Measurements from ENCODE around the gene PPIP5K2. TPM values are rescaled to one million over a fixed set of nuclear protein-coding genes. Genes with fewer than 3 reads are reported as not detected.
"Not testable (repeated sequence)": the region's sequence is repeated elsewhere in the genome, so short reads cannot be mapped to it uniquely, and the experiment has no call there.

Gene PPIP5K2
- total RNA-seq, 1 donor from 2014 or later: 64.4 TPM

- Mint-ChIP-seq H3K4me3 (ENCODE audit: unreplicated experiment) (no peak overlapping the region), H3K27ac (ENCODE audit: unreplicated experiment) (no peak overlapping the region), H3K27me3 (ENCODE audit: unreplicated experiment) (no peaks in the 10 kb centered on the region), H3K4me1 (ENCODE audit: unreplicated experiment) (peaks cover 9% of the 10 kb centered on the region), H3K9me3 (ENCODE audit: unreplicated experiment) (peaks cover 13% of the 10 kb centered on the region), H3K36me3 (ENCODE audit: unreplicated experiment) (peaks cover 36% of the 10 kb centered on the region)
- no peak for DNase-seq (ENCODE audit: extremely low spot score, unreplicated experiment)
- TF ChIP-seq, protein P1, sequence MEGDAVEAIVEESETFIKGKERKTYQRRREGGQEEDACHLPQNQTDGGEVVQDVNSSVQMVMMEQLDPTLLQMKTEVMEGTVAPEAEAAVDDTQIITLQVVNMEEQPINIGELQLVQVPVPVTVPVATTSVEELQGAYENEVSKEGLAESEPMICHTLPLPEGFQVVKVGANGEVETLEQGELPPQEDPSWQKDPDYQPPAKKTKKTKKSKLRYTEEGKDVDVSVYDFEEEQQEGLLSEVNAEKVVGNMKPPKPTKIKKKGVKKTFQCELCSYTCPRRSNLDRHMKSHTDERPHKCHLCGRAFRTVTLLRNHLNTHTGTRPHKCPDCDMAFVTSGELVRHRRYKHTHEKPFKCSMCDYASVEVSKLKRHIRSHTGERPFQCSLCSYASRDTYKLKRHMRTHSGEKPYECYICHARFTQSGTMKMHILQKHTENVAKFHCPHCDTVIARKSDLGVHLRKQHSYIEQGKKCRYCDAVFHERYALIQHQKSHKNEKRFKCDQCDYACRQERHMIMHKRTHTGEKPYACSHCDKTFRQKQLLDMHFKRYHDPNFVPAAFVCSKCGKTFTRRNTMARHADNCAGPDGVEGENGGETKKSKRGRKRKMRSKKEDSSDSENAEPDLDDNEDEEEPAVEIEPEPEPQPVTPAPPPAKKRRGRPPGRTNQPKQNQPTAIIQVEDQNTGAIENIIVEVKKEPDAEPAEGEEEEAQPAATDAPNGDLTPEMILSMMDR (IDR thresholded peaks at IDR 0.05): no peak
Measured at GRCh38 chr5:103203226-103203625, 83.1 kb downstream of the PPIP5K2 start.

GRCh38 chr5:103204990-103205389 lies 84.9 kb downstream of the PPIP5K2 start:
- not testable (repeated sequence) for H3K9me3 Mint-ChIP-seq (ENCODE audit: unreplicated experiment); H3K4me3 Mint-ChIP-seq (ENCODE audit: unreplicated experiment); DNase-seq (ENCODE audit: extremely low spot score, unreplicated experiment); H3K27ac Mint-ChIP-seq (ENCODE audit: unreplicated experiment); H3K27me3 Mint-ChIP-seq (ENCODE audit: unreplicated experiment)
- peaks cover 11% of the 10 kb centered on the region for H3K4me1 Mint-ChIP-seq (ENCODE audit: unreplicated experiment)
- peaks cover 30% of the 10 kb centered on the region for H3K36me3 Mint-ChIP-seq (ENCODE audit: unreplicated experiment)

GRCh38 chr5:103205991-103206700 lies 86.0 kb downstream of the PPIP5K2 start:
- H3K4me3 Mint-ChIP-seq (ENCODE audit: unreplicated experiment): no peak overlapping the region
- H3K4me1 Mint-ChIP-seq (ENCODE audit: unreplicated experiment): peaks cover 13% of the 10 kb centered on the region
- H3K9me3 Mint-ChIP-seq (ENCODE audit: unreplicated experiment): peaks cover 7% of the 10 kb centered on the region
- H3K27ac Mint-ChIP-seq (ENCODE audit: unreplicated experiment): no peak overlapping the region
- H3K36me3 Mint-ChIP-seq (ENCODE audit: unreplicated experiment): peaks cover 23% of the 10 kb centered on the region
- no peaks in the 10 kb centered on the region for H3K27me3 Mint-ChIP-seq (ENCODE audit: unreplicated experiment)
- TF ChIP-seq, protein P1 (IDR thresholded peaks at IDR 0.05): no peak
- no peak for DNase-seq (ENCODE audit: extremely low spot score, unreplicated experiment)

- Mint-ChIP-seq H3K4me3 (ENCODE audit: unreplicated experiment) (no peak overlapping the region), H3K27me3 (ENCODE audit: unreplicated experiment) (no peaks in the 10 kb centered on the region), H3K36me3 (ENCODE audit: unreplicated experiment) (peaks cover 23% of the 10 kb centered on the region), H3K27ac (ENCODE audit: unreplicated experiment) (no peak overlapping the region), H3K9me3 (ENCODE audit: unreplicated experiment) (peaks cover 7% of the 10 kb centered on the region), H3K4me1 (ENCODE audit: unreplicated experiment) (peaks cover 21% of the 10 kb centered on the region)
- TF ChIP-seq, protein P1 (IDR thresholded peaks at IDR 0.05): no peak
- no peak for DNase-seq (ENCODE audit: extremely low spot score, unreplicated experiment)
Measured at GRCh38 chr5:103207011-103207410, 86.9 kb downstream of the PPIP5K2 start.

GRCh38 chr5:103207653-103208052 lies 87.6 kb downstream of the PPIP5K2 start:
- DNase-seq (ENCODE audit: extremely low spot score, unreplicated experiment): no peak
- no peak overlapping the region for H3K4me3 Mint-ChIP-seq (ENCODE audit: unreplicated experiment)
- TF ChIP-seq, protein P1 (IDR thresholded peaks at IDR 0.05): no peak
- no peaks in the 10 kb centered on the region for H3K27me3 Mint-ChIP-seq (ENCODE audit: unreplicated experiment)
- H3K4me1 Mint-ChIP-seq (ENCODE audit: unreplicated experiment): peaks cover 27% of the 10 kb centered on the region
- H3K9me3 Mint-ChIP-seq (ENCODE audit: unreplicated experiment): peaks cover 7% of the 10 kb centered on the region
- H3K36me3 Mint-ChIP-seq (ENCODE audit: unreplicated experiment): peaks cover 23% of the 10 kb centered on the region
- no peak overlapping the region for H3K27ac Mint-ChIP-seq (ENCODE audit: unreplicated experiment)
